Glutamatergic neuron (in vitro differentiated cells): ENCODE data around the gene MS4A4E. TPM values are rescaled to one million over a fixed set of nuclear protein-coding genes. Genes with fewer than 3 reads are reported as not detected.
"Not testable (repeated sequence)": the region's sequence is repeated elsewhere in the genome, so short reads cannot be mapped to it uniquely, and the experiment has no call there.

ENCODE experiments used
- DNase-seq: peaks from one replicate; pipeline ENCODE4 v3.0.0; 2022
- H3K27ac Mint-ChIP-seq: one replicate; pipeline ENCODE4 v1.8.0; 2020; ENCODE audit warnings: mild to moderate bottlenecking, mixed read lengths, inconsistent platforms; ENCODE audit not compliant: unreplicated experiment
- H3K27me3 Mint-ChIP-seq: one replicate; pipeline ENCODE4 v1.8.0; 2020; ENCODE audit warnings: mild to moderate bottlenecking, moderate library complexity, mixed read lengths, inconsistent platforms; ENCODE audit not compliant: unreplicated experiment
- H3K36me3 Mint-ChIP-seq: one replicate; pipeline ENCODE4 v1.8.0; 2020; ENCODE audit warnings: mild to moderate bottlenecking, mixed read lengths, inconsistent platforms; ENCODE audit not compliant: unreplicated experiment
- H3K4me1 Mint-ChIP-seq: one replicate; pipeline ENCODE4 v1.8.0; 2020; ENCODE audit warnings: mild to moderate bottlenecking, low read depth, mixed read lengths, inconsistent platforms; ENCODE audit not compliant: unreplicated experiment
- H3K4me3 Mint-ChIP-seq: one replicate; pipeline ENCODE4 v1.8.0; 2020; ENCODE audit warnings: mild to moderate bottlenecking, mixed read lengths, inconsistent platforms; ENCODE audit not compliant: unreplicated experiment
- H3K9me3 Mint-ChIP-seq: one replicate; pipeline ENCODE4 v1.8.0; 2020; ENCODE audit warnings: mild to moderate bottlenecking, moderate library complexity, mixed read lengths, inconsistent platforms; ENCODE audit not compliant: unreplicated experiment
- total RNA-seq: library from RNA; stranded (reverse); fragmentation: NEBNext Ultra II Directional; extraction: Animal tissue kit (Norgen Biotek cat#: 25700); gene quantifications from one replicate; pipeline ENCODE4 v1.2.1, GENCODE V29; 2021; ENCODE audit not compliant: unreplicated experiment
- TF ChIP-seq, protein P1 (sequence below): fragments of 200-600 bp; sonication (generic); IDR thresholded peaks from one replicate; pipeline ENCODE4 v1.5.0; 2021; ENCODE audit not compliant: partially characterized antibody, unreplicated experiment

MS4A4E gene
- total RNA-seq, 1 donor from 2014 or later: not detected

DNA sequence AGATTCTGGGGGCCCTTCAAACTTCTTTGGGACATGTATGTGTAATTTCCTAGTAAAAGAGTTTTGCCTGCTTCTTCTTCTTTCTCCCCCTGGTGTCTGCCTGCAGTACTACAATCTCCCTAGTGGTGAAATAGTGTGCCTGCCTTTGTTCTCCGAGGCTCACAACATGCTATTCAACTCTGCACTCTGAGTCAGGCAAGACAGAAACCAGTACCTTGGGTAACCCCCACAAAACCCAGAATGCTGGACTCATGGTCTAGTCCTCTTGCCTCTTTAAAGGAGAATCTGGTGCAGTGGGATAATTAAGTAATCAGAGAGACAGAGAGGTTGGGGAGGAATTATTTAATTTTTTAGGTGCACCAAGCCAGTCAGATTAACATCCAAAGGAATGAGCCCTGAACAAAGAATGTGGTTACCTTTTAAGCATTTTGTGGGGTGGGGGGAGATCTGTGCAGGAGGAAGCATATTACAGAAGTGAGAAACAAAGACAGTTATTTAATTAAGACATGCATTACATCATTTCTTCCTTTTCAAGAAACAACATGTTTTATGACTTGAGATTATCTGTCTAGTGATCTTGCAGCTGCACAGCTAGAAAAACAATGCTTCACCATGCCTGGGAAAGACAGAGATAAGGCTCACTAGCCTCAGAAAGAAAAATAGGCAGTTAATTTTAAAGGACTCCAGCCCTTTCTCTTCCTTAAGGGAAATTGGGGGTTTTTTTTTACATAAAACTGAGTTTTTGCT lies 49.1 kb downstream of the MS4A4E start:
- H3K27me3 Mint-ChIP-seq: no peaks in the 10 kb centered on the region
- TF ChIP-seq, protein P1, sequence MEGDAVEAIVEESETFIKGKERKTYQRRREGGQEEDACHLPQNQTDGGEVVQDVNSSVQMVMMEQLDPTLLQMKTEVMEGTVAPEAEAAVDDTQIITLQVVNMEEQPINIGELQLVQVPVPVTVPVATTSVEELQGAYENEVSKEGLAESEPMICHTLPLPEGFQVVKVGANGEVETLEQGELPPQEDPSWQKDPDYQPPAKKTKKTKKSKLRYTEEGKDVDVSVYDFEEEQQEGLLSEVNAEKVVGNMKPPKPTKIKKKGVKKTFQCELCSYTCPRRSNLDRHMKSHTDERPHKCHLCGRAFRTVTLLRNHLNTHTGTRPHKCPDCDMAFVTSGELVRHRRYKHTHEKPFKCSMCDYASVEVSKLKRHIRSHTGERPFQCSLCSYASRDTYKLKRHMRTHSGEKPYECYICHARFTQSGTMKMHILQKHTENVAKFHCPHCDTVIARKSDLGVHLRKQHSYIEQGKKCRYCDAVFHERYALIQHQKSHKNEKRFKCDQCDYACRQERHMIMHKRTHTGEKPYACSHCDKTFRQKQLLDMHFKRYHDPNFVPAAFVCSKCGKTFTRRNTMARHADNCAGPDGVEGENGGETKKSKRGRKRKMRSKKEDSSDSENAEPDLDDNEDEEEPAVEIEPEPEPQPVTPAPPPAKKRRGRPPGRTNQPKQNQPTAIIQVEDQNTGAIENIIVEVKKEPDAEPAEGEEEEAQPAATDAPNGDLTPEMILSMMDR: peak; percentile 88
- no peak overlapping the region for H3K4me3 Mint-ChIP-seq
- DNase-seq: peak; percentile 61
- H3K9me3 Mint-ChIP-seq: peaks cover 1% of the 10 kb centered on the region
- no peaks in the 10 kb centered on the region for H3K36me3 Mint-ChIP-seq
- H3K4me1 Mint-ChIP-seq: no peaks in the 10 kb centered on the region
- H3K27ac Mint-ChIP-seq: no peak overlapping the region

GRCh38 chr11:60192564-60192963 lies 50.4 kb downstream of the MS4A4E start:
- not testable (repeated sequence) for H3K9me3 Mint-ChIP-seq, H3K27ac Mint-ChIP-seq, H3K27me3 Mint-ChIP-seq, H3K36me3 Mint-ChIP-seq, H3K4me3 Mint-ChIP-seq, DNase-seq, H3K4me1 Mint-ChIP-seq

GRCh38 chr11:60188481-60188880 lies 54.5 kb downstream of the MS4A4E start:
- H3K9me3 Mint-ChIP-seq, H3K36me3 Mint-ChIP-seq, DNase-seq, H3K27ac Mint-ChIP-seq, H3K4me3 Mint-ChIP-seq, H3K27me3 Mint-ChIP-seq, H3K4me1 Mint-ChIP-seq: not testable (repeated sequence)

- H3K4me1 Mint-ChIP-seq, H3K27me3 Mint-ChIP-seq, DNase-seq, H3K4me3 Mint-ChIP-seq, H3K27ac Mint-ChIP-seq, H3K36me3 Mint-ChIP-seq, H3K9me3 Mint-ChIP-seq: not testable (repeated sequence)
Observed at GRCh38 chr11:60186128-60186527, 56.8 kb downstream of the MS4A4E start.

DNA sequence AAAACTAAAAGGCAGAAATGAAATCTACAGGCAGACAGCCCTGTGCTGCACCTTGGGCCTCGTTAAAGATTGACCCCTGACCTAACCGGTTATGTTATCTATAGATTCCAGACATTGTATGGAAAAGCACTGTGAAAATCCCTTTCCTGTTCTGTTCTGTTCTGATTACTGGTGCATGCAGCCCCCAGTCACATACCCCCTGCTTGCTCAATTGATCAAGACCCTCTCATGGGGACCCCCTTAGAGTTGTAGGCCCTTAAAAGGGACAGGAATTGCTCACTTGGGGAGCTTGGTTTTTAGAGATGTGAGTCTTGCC lies 57.5 kb downstream of the MS4A4E start:
- not testable (repeated sequence) for H3K36me3 Mint-ChIP-seq, H3K27ac Mint-ChIP-seq, H3K9me3 Mint-ChIP-seq, DNase-seq, H3K4me1 Mint-ChIP-seq, H3K4me3 Mint-ChIP-seq, H3K27me3 Mint-ChIP-seq

- Mint-ChIP-seq H3K27ac (no peak overlapping the region), H3K4me3 (no peak overlapping the region), H3K36me3 (peaks cover 8% of the 10 kb centered on the region), H3K4me1 (no peaks in the 10 kb centered on the region), H3K27me3 (peaks cover 2% of the 10 kb centered on the region), H3K9me3 (peaks cover 7% of the 10 kb centered on the region)
- TF ChIP-seq, protein P1: no peak
- no peak for DNase-seq
Observed at GRCh38 chr11:60184824-60185511, 58.0 kb downstream of the MS4A4E start.

DNA sequence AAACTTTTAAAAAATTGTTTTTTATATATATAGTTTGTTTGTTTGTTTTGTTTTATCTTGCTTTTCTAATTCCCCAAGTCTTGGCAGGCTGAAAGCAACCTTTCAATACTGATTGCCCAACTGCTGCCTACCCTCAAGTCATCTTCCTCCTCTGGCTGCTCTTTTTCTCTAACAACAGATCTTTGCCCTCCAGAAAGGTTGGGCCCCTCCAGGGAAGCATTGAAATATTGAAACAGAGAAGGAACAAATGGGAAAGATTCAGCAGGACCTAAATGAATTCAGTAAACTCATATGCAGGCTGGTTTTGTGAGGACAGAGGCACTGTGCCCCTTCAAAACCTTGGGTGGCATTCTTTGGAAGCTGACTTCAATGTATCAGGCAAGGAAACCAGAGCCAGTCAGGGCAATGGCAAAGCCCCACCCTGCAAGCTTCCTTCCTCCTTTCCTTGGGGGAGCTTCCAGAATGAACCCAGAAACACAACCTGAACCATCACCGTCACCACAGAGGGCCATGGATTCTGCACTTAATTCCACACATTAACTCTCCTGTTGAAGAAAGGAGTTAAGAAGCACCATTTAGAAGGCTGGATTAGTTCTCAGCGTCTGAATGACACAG lies 59.2 kb downstream of the MS4A4E start:
- H3K4me3 Mint-ChIP-seq: no peak overlapping the region

More for the DNA sequence above, 59.2 kb downstream of the MS4A4E start:
- Mint-ChIP-seq H3K27ac (no peak overlapping the region), H3K27me3 (peaks cover 2% of the 10 kb centered on the region), H3K36me3 (peaks cover 8% of the 10 kb centered on the region), H3K9me3 (peaks cover 7% of the 10 kb centered on the region), H3K4me1 (no peaks in the 10 kb centered on the region)
- DNase-seq: no peak
- TF ChIP-seq, protein P1: no peak
